ENCODE data around the gene ZBTB25.

The ZBTB25 gene

GRCh38 chr14:64510825-64511671 is 7.4 kb upstream of the ZBTB25 start:
- DNase-seq: peak; percentile 71
- TF ChIP-seq EZH2 (IDR thresholded peaks at IDR 0.05; ENCODE audit: borderline replicate concordance, low read depth, low read length, severe bottlenecking): no peak
- TF ChIP-seq, protein P1, sequence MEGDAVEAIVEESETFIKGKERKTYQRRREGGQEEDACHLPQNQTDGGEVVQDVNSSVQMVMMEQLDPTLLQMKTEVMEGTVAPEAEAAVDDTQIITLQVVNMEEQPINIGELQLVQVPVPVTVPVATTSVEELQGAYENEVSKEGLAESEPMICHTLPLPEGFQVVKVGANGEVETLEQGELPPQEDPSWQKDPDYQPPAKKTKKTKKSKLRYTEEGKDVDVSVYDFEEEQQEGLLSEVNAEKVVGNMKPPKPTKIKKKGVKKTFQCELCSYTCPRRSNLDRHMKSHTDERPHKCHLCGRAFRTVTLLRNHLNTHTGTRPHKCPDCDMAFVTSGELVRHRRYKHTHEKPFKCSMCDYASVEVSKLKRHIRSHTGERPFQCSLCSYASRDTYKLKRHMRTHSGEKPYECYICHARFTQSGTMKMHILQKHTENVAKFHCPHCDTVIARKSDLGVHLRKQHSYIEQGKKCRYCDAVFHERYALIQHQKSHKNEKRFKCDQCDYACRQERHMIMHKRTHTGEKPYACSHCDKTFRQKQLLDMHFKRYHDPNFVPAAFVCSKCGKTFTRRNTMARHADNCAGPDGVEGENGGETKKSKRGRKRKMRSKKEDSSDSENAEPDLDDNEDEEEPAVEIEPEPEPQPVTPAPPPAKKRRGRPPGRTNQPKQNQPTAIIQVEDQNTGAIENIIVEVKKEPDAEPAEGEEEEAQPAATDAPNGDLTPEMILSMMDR (IDR thresholded peaks at IDR 0.05; ENCODE audit: borderline replicate concordance, extremely low read depth, low read length, poor library complexity, severe bottlenecking): peak; percentile 97

GRCh38 chr14:64509036-64509435 is 5.4 kb upstream of the ZBTB25 start:
- peaks cover 58% of the 10 kb centered on the region for H3K4me1 ChIP-seq (ENCODE audit: insufficient read depth, low read length)
- no peak for ATAC-seq (ENCODE audit: insufficient read depth, low read depth)
- no peak overlapping the region for H2AFZ ChIP-seq (ENCODE audit: low read depth, low read length)
- H3K27ac ChIP-seq (ENCODE audit: low read length): 0 out of 2 replicates have a peak overlapping the region, but pooled peaks have one; percentile 20
- no peaks in the 10 kb centered on the region for H3K9me3 ChIP-seq (ENCODE audit: insufficient read depth, low read length, severe bottlenecking)
- peaks cover 21% of the 10 kb centered on the region for H3K36me3 ChIP-seq (ENCODE audit: insufficient read depth, low read length)
- H4K20me1 ChIP-seq (ENCODE audit: insufficient read depth, low read length): peaks cover 72% of the 10 kb centered on the region
- peak overlapping the region in 1 of 2 experiments; percentile 22; a peak in 1 of 4 replicates for H3K4me3 ChIP-seq (ENCODE audit: low read depth in 1 of 2, low read length in 2 of 2)
- peaks cover 97% of the 10 kb centered on the region for H3K79me2 ChIP-seq (ENCODE audit: insufficient read depth, low read length)
- TF ChIP-seq, protein P1 (IDR thresholded peaks at IDR 0.05; ENCODE audit: borderline replicate concordance, extremely low read depth, low read length, poor library complexity, severe bottlenecking): no peak
- TF ChIP-seq EZH2 (IDR thresholded peaks at IDR 0.05; ENCODE audit: borderline replicate concordance, low read depth, low read length, severe bottlenecking): no peak
- DNase-seq: no peak
- H3K9ac ChIP-seq (ENCODE audit: low read depth, low read length): no peak overlapping the region; the same call in 1 of the 2 replicates
- no peaks in the 10 kb centered on the region for H3K27me3 ChIP-seq (ENCODE audit: insufficient read depth, low read length, poor library complexity)
- H3K4me2 ChIP-seq (ENCODE audit: insufficient read depth, low read length): peak overlapping the region; percentile 49; the same call in 1 of the 2 replicates

More at GRCh38 chr14:64510825-64511671, 7.4 kb upstream of the ZBTB25 start:
- H2AFZ ChIP-seq (ENCODE audit: low read depth, low read length): no peak overlapping the region
- H3K9ac ChIP-seq (ENCODE audit: low read depth, low read length): 0 out of 2 replicates have a peak overlapping the region, but pooled peaks have one; percentile 13
- peaks cover 97% of the 10 kb centered on the region for H3K79me2 ChIP-seq (ENCODE audit: insufficient read depth, low read length)
- peaks cover 79% of the 10 kb centered on the region for H4K20me1 ChIP-seq (ENCODE audit: insufficient read depth, low read length)
- peak overlapping the region; percentile 22; the same call in 1 of the 2 replicates for H3K27ac ChIP-seq (ENCODE audit: low read length)
- H3K27me3 ChIP-seq (ENCODE audit: insufficient read depth, low read length, poor library complexity): no peaks in the 10 kb centered on the region
- H3K36me3 ChIP-seq (ENCODE audit: insufficient read depth, low read length): peaks cover 23% of the 10 kb centered on the region
- H3K9me3 ChIP-seq (ENCODE audit: insufficient read depth, low read length, severe bottlenecking): no peaks in the 10 kb centered on the region
- H3K4me2 ChIP-seq (ENCODE audit: insufficient read depth, low read length): peak overlapping the region; percentile 38
- peaks cover 52% of the 10 kb centered on the region for H3K4me1 ChIP-seq (ENCODE audit: insufficient read depth, low read length)
- no peak overlapping the region for H3K4me3 ChIP-seq (ENCODE audit: low read depth in 1 of 2, low read length in 2 of 2)
- ATAC-seq (ENCODE audit: insufficient read depth, low read depth): peak; percentile 80

DNA sequence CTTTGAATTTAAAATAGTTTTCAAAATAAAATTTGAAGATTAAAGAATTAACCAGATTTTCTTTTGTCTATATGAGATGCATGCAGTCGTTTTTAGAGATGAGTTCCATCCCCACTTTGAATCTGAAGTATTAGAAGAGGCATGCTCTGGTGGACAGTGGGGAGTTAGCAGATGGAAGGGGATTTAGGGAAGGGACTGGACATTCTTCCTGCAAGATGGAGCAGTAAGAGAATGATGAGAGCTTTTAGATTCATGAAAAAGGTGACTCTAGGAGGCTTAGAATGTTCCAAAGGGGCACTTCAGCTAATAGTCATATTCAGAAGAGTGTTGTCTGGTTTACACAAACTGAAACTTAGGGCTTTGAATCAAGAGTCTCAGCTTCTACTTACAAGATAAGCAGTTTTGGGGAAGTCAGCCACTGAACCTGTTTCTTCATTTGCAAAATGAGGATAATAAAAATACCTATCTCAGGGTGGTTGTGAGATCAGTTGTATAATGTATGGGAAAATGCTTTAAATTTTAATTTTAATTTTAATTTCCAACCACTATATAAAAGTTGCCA is 4.7 kb upstream of the ZBTB25 start:
- TF ChIP-seq EZH2 (IDR thresholded peaks at IDR 0.05; ENCODE audit: borderline replicate concordance, low read depth, low read length, severe bottlenecking): no peak
- TF ChIP-seq, protein P1 (IDR thresholded peaks at IDR 0.05; ENCODE audit: borderline replicate concordance, extremely low read depth, low read length, poor library complexity, severe bottlenecking): no peak
- no peak for DNase-seq
- peak overlapping the region; percentile 37; the same call in 1 of the 2 replicates for H3K27ac ChIP-seq (ENCODE audit: low read length)

More for the DNA sequence above, 4.7 kb upstream of the ZBTB25 start:
- peaks cover 64% of the 10 kb centered on the region for H4K20me1 ChIP-seq (ENCODE audit: insufficient read depth, low read length)
- H3K4me1 ChIP-seq (ENCODE audit: insufficient read depth, low read length): peaks cover 58% of the 10 kb centered on the region
- no peaks in the 10 kb centered on the region for H3K9me3 ChIP-seq (ENCODE audit: insufficient read depth, low read length, severe bottlenecking)
- peaks cover 19% of the 10 kb centered on the region for H3K36me3 ChIP-seq (ENCODE audit: insufficient read depth, low read length)
- H2AFZ ChIP-seq (ENCODE audit: low read depth, low read length): no peak overlapping the region
- peak overlapping the region; percentile 81; the same call in 1 of the 2 replicates for H3K4me2 ChIP-seq (ENCODE audit: insufficient read depth, low read length)
- 0 out of 2 replicates have a peak overlapping the region, but pooled peaks have one; percentile 6 for H3K9ac ChIP-seq (ENCODE audit: low read depth, low read length)
- no peak overlapping the region; a peak in 1 of 4 replicates for H3K4me3 ChIP-seq (ENCODE audit: low read depth in 1 of 2, low read length in 2 of 2)
- peaks cover 95% of the 10 kb centered on the region for H3K79me2 ChIP-seq (ENCODE audit: insufficient read depth, low read length)
- no peak for ATAC-seq (ENCODE audit: insufficient read depth, low read depth)
- H3K27me3 ChIP-seq (ENCODE audit: insufficient read depth, low read length, poor library complexity): no peaks in the 10 kb centered on the region
